Ovary (tissue), 9 donors: ENCODE measurements around the gene OR6C2. TPM values are rescaled to one million over a fixed set of nuclear protein-coding genes. Genes with fewer than 3 reads are reported as not detected.
"Not testable (repeated sequence)": the region's sequence is repeated elsewhere in the genome, so short reads cannot be mapped to it uniquely, and the experiment has no call there.

Source experiments
- DNase-seq, 5 donors: peaks; one replicate each; pipeline ENCODE4 v3.0.0-alpha.2; 2019 to 2020
- H3K27ac ChIP-seq, 2 donors: fragments of 200-600 bp; one replicate each; pipeline versions ENCODE4 v1.5.1 to v1.8.0; 2019 to 2022
- H3K27me3 ChIP-seq: fragments of 200-600 bp; one replicate; pipeline ENCODE4 v1.8.0; 2022
- H3K36me3 ChIP-seq: fragments of 200-600 bp; sonication (generic); one replicate; pipeline ENCODE4 v1.5.1; 2019
- H3K4me1 ChIP-seq: one replicate; pipeline ENCODE4 v1.8.1; 2013; ENCODE audit warnings: mild to moderate bottlenecking, moderate library complexity; ENCODE audit not compliant: insufficient read depth
- H3K4me3 ChIP-seq: fragments of 200-600 bp; sonication (generic); one replicate; pipeline ENCODE4 v1.5.1; 2017
- H3K9me3 ChIP-seq, 2 donors: fragments of 200-600 bp in 1 of 2; sonication (generic) in 1 of 2; one replicate each; pipeline versions ENCODE4 v1.5.1 to v1.8.1; 2013 to 2019; ENCODE audit warnings: mild to moderate bottlenecking in 1 of 2, moderate library complexity in 1 of 2
- EP300 ChIP-seq: sonication (generic); formaldehyde crosslinking; IDR thresholded peaks from one replicate; pipeline ENCODE4 v1.6.1; 2017; ENCODE audit warnings: antibody characterized with exemption
- POLR2A ChIP-seq: fragments of 450-650 bp; IDR thresholded peaks from one replicate; pipeline ENCODE4 v1.6.1; 2017; ENCODE audit warnings: antibody characterized with exemption, mild to moderate bottlenecking, moderate library complexity
- WGBS, 3 donors: extraction: QIAGEN DNeasy Blood & Tissue Kit in 1 of 3; methylation state at CpG; one replicate each; pipeline versions ENCODE4 v1.1.5 to v1.1.7; 2013 to 2017; 5-methylcytosine and 5-hydroxymethylcytosine counted together
- intact Hi-C, 4 donors: fragments of 100-400 bp; cut with DNase I; formaldehyde crosslinking; loops; one replicate each; pipeline versions ENCODE4 v1.11.0 to v1.15.1; 2022 to 2023
- polyA plus RNA-seq, 2 donors: library from polyadenylated mRNA; stranded (reverse); fragments of 200-250 nt in 1 of 2; fragments of 350-450 nt in 1 of 2; fragmentation: Illumina TruSeq in 1 of 2; extraction: RNeasy Lipid Tissue Mini Kit (QIAGEN cat#74804) in 1 of 2; gene quantifications; one replicate each; pipeline ENCODE4 v1.2.3, GENCODE V29; 2013 to 2014
- total RNA-seq, 7 donors: library from RNA; depleted of rRNA in 2 of 7; stranded (reverse); fragments of >200 nt in 2 of 7; fragmentation: NEBNext Ultra II Directional in 3 of 7; extraction: Animal tissue kit (Norgen Biotek cat#: 25700) in 3 of 7; gene quantifications; one replicate each; pipeline versions ENCODE4 v1.1.0 to v1.2.4, GENCODE V29; 2016 to 2023
- TF ChIP-seq, protein P1 (sequence below), 3 donors: fragments of 450-650 bp in 2 of 3; fragments of 200-600 bp in 1 of 3; IDR thresholded peaks; one replicate each; pipeline versions ENCODE4 v1.5.1 to v1.8.0; 2016 to 2022; ENCODE audit warnings: antibody characterized with exemption in 3 of 3, mild to moderate bottlenecking in 1 of 3
- donor health status: DM: no; HTN: no; CAD: no; lungs with moderate emphysema.
- donor health status: DM: no; HTN: no; CAD: no.
- donor health status: Bipolar disorder and iron deficiency.
- donor health status: DM: yes; HTN: yes; CAD: no.
- donor health status: DM: no; HTN: no; CAD: no.
- donor health status: DM: yes; HTN: yes; CAD: no.

The OR6C2 gene
- total and polyA plus RNA-seq, 9 donors: not detected

DNA sequence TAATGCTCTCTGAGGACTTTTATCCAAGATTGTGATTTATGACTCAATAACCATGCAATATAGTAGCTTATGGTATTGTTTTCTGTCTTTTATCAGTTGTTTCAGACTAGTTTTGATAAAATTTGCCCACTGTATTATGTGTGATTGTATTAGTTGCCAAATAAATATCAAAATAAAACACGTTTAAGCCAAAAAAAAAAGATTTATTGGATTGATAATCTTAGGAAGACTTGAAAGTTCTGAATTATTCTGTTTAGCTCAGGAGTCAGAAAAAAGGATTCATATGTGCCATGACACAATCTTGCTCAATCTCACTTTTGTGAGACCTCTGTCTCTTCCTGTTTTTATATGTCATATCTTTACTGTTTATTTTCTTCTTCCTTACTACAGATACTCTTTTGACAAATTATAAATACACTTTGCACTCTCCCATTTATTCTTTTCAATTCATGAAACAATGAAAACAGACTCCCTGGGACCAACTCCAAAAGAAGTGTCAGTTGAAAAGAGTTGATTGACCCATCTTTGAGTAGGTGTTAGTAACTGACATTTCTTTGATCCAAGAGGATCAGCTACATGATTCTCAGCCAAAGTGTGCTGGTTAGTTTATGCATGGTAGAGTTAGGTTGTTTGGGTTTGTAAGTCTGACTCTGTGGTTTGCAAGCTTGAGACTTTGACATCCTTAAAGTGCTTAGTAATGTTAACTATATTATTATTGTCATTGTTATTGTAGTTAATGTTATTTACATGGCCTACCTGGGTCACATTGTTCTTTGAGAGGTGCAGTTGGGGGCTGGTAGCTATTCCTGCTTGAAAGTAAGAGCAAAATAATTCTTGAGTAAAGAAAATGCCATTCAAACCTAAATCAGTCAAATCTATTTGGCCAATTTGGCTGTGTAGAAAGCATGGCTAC lies 15.3 kb upstream of the OR6C2 start:
- Histone ChIP-seq H3K27ac (no peak overlapping the region), H3K9me3 (no peaks in the 10 kb centered on the region), H3K27me3 (no peaks in the 10 kb centered on the region), H3K36me3 (no peaks in the 10 kb centered on the region), H3K4me3 (no peak overlapping the region), H3K4me1 (no peaks in the 10 kb centered on the region)
- 1 to 4% (median 3%) methylated on average over 1 of the region's 1 CpG for WGBS, 3 donors
- intact Hi-C loops: no loop called here
- DNase-seq: no peak
- TF ChIP-seq POLR2A (no peak), EP300 (no peak)
- TF ChIP-seq, protein P1, sequence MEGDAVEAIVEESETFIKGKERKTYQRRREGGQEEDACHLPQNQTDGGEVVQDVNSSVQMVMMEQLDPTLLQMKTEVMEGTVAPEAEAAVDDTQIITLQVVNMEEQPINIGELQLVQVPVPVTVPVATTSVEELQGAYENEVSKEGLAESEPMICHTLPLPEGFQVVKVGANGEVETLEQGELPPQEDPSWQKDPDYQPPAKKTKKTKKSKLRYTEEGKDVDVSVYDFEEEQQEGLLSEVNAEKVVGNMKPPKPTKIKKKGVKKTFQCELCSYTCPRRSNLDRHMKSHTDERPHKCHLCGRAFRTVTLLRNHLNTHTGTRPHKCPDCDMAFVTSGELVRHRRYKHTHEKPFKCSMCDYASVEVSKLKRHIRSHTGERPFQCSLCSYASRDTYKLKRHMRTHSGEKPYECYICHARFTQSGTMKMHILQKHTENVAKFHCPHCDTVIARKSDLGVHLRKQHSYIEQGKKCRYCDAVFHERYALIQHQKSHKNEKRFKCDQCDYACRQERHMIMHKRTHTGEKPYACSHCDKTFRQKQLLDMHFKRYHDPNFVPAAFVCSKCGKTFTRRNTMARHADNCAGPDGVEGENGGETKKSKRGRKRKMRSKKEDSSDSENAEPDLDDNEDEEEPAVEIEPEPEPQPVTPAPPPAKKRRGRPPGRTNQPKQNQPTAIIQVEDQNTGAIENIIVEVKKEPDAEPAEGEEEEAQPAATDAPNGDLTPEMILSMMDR (IDR thresholded peaks at IDR 0.05): no peak

DNA sequence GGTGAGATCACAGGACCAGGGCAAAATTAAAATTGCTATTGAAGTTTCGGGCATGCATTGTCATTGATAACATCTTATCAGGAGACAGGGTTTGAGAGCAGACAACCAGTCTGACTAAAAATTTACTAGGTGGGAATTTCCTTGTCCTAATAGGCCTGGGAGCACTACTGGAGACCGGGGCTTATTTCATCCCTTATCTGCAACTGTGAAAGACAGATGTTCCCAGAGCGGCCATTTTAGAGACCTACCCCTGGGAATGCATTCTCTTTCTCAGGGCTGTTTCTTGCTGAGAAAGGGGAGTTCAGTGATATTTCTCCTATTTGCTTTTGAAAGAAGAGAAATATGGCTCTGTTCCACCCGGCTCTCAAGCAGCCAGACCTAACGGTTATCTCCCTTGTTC lies 2.6 kb upstream of the OR6C2 start:
- H3K27ac ChIP-seq, DNase-seq, intact Hi-C loops, H3K4me1 ChIP-seq, H3K9me3 ChIP-seq, H3K27me3 ChIP-seq, H3K4me3 ChIP-seq, H3K36me3 ChIP-seq: not testable (repeated sequence)
- WGBS, 3 donors: 73 to 80% (median 75%) methylated on average over 5 of the region's 5 CpGs

DNA sequence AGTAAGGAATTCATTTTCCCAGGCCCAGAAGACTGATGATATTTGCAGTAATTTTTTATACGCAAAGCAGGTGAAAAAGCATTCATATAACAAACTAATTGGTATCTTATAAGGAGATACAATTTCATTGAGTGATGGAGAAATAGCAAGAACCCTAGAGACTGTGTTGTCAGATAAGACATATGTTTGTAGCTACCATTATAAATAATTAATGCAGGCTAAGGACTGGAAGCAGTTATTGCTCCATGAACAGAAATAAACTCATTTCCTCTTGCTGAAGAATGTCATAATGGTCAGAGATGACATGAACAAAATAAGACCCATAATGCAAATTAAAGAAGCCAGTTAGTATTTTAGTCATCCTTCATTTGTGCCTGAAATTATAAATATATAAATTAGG lies 1.5 kb downstream of the OR6C2 start:
- Histone ChIP-seq H3K36me3 (no peaks in the 10 kb centered on the region), H3K27ac (no peak overlapping the region), H3K4me1 (no peaks in the 10 kb centered on the region), H3K9me3 (no peaks in the 10 kb centered on the region), H3K4me3 (no peak overlapping the region), H3K27me3 (no peaks in the 10 kb centered on the region)
- DNase-seq: no peak
- intact Hi-C loops: no loop called here
- TF ChIP-seq POLR2A: no peak
- WGBS, 3 donors: 93 to 100% (median 97%) methylated on average over 1 of the region's 1 CpG

DNA sequence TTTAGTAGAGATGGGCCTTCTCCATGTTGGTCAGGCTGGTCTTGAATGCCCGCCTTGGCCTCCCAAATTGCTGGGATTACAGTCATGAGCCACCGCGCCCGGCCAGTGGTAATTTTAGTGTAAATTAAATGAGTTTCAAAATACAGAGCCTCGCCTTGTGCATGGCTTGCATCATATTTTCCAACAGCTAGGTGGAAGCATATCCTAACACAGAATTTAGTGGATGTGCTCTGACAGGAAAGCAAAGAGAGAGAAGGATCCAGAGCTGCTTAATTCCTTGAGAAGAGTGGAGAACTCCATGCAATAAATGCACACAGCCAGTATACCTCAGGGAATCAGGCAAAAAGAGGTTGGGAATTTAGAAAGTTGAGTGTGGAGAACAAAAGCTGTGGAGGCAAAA lies 2.5 kb downstream of the OR6C2 start:
- Histone ChIP-seq H3K4me1 (no peaks in the 10 kb centered on the region), H3K27ac (no peak overlapping the region), H3K9me3 (no peaks in the 10 kb centered on the region), H3K4me3 (no peak overlapping the region), H3K27me3 (no peaks in the 10 kb centered on the region), H3K36me3 (no peaks in the 10 kb centered on the region)
- WGBS, 3 donors: 72 to 83% (median 77%) methylated on average over 5 of the region's 5 CpGs
- TF ChIP-seq, protein P1 (IDR thresholded peaks at IDR 0.05): no peak
- intact Hi-C loops: no loop called here
- no peak for DNase-seq

DNA sequence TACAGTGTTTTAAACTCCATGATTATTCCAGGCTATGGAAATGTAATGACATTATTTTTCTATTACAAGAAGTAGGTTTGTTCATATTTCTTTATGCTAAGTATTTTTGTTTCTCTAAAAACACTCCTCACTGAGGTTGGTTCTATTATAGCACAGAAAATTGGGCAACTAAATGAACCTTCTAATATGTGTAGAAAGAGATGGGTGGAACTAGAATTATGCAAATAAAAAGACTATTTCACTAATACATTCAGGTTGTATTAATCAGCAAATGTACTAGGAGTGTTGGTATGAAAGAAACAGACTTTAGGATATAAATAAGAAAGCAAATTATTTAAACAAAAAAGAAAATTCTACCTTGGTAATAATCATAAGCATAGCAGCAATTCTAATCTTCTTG lies 4.9 kb downstream of the OR6C2 start:
- no peaks in the 10 kb centered on the region for H3K36me3 ChIP-seq
- no peak overlapping the region for H3K4me3 ChIP-seq
- H3K27me3 ChIP-seq: no peaks in the 10 kb centered on the region
- H3K4me1 ChIP-seq: no peaks in the 10 kb centered on the region
- intact Hi-C loops: no loop called here
- TF ChIP-seq, protein P1 (IDR thresholded peaks at IDR 0.05): no peak
- TF ChIP-seq EP300 (no peak), POLR2A (no peak)
- no peak for DNase-seq
- no peaks in the 10 kb centered on the region for H3K9me3 ChIP-seq
- no peak overlapping the region for H3K27ac ChIP-seq

DNA sequence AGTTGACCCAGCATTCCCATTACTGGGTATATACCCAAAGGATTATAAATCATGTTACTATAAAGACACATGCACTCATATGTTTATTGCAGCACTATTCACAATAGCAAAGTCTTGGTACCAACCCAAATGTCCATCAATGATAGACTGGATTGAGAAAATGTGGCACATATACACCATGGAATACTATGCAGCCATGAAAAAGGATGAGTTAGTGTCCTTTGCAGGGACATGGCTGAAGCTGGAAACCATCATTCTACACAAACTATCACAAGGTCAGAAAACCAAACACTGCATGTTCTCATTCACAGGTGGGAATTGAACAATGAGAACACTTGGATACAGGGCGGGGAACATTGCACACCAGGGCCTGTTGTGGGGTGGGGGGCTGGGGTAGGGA lies 21.1 kb downstream of the OR6C2 start:
- DNase-seq, H3K27ac ChIP-seq, H3K27me3 ChIP-seq, H3K9me3 ChIP-seq, H3K36me3 ChIP-seq, H3K4me1 ChIP-seq, H3K4me3 ChIP-seq, intact Hi-C loops: not testable (repeated sequence)
- WGBS, 3 donors: 86 to 94% (median 93%) methylated on average over 1 of the region's 1 CpG
